HepG2 (cell line): ENCODE results near the gene RIPK1. TPM values are rescaled to one million over a fixed set of nuclear protein-coding genes. Genes with fewer than 3 reads are reported as not detected.

Source experiments
- FOXK2 ChIP-seq: fragments of 450-650 bp; IDR thresholded peaks from 2 replicates; pipeline ENCODE4 v1.6.1; 2016
- FOXP1 ChIP-seq, 2 experiments: fragments of 450-650 bp in 1 of 2; IDR thresholded peaks; 2 replicates each; pipeline ENCODE4 v1.6.1; 2017 to 2018; ENCODE audit warnings: antibody characterized with exemption in 1 of 2
- HOXA5 ChIP-seq: sonication (generic); formaldehyde crosslinking; IDR thresholded peaks from 2 replicates; pipeline ENCODE4 v1.4.0; 2020; ENCODE audit warnings: missing genetic modification reagents
- MED8 ChIP-seq: sonication (generic); formaldehyde crosslinking; IDR thresholded peaks from 2 replicates; pipeline ENCODE4 v1.8.1; 2023; ENCODE audit warnings: mild to moderate bottlenecking, missing genetic modification reagents; ENCODE audit not compliant: insufficient replicate concordance
- NFKB2 ChIP-seq: sonication (generic); formaldehyde crosslinking; IDR thresholded peaks from 2 replicates; pipeline ENCODE4 v1.4.0; 2020; ENCODE audit warnings: missing genetic modification reagents, borderline replicate concordance
- PAXIP1 ChIP-seq: sonication (generic); formaldehyde crosslinking; conservative IDR thresholded peaks from 2 replicates; pipeline ENCODE4 v1.4.0; 2020; ENCODE audit warnings: mild to moderate bottlenecking, missing genetic modification reagents, moderate library complexity
- POLR2AphosphoS2 ChIP-seq: IDR thresholded peaks from 2 replicates; pipeline ENCODE4 v1.6.1; 2011; ENCODE audit warnings: low read depth, low read length, improper control_type of control experiment
- RELA ChIP-seq: sonication (generic); formaldehyde crosslinking; IDR thresholded peaks from 2 replicates; pipeline ENCODE4 v1.4.0; 2020; ENCODE audit warnings: missing genetic modification reagents
- RORA ChIP-seq: sonication (generic); formaldehyde crosslinking; IDR thresholded peaks from 2 replicates; pipeline ENCODE4 v1.5.0; 2020; ENCODE audit warnings: mild to moderate bottlenecking, missing genetic modification reagents, moderate library complexity
- TCF12 ChIP-seq, 2 experiments: fragments of 450-650 bp in 1 of 2; sonication (generic) in 1 of 2; formaldehyde crosslinking in 1 of 2; IDR thresholded peaks; 2 replicates each; pipeline versions ENCODE4 v1.6.1 to v1.8.0; 2017 to 2022; ENCODE audit warnings: antibody characterized with exemption in 1 of 2, mild to moderate bottlenecking in 1 of 2, missing genetic modification reagents in 1 of 2, moderate library complexity in 1 of 2
- TERF1 ChIP-seq: sonication (generic); formaldehyde crosslinking; IDR thresholded peaks from 2 replicates; pipeline ENCODE4 v1.8.0; 2022; ENCODE audit warnings: mild to moderate bottlenecking, missing genetic modification reagents, moderate library complexity
- YEATS2 ChIP-seq: sonication (generic); formaldehyde crosslinking; IDR thresholded peaks from 2 replicates; pipeline ENCODE4 v1.4.0; 2020; ENCODE audit warnings: missing genetic modification reagents, borderline replicate concordance
- ZEB1 ChIP-seq: IDR thresholded peaks from 2 replicates; pipeline ENCODE4 v1.6.1; 2012; ENCODE audit warnings: mild to moderate bottlenecking, low read depth, inconsistent platforms; ENCODE audit not compliant: insufficient replicate concordance
- ZNF430 ChIP-seq: sonication (generic); formaldehyde crosslinking; IDR thresholded peaks from 2 replicates; pipeline ENCODE4 v1.9.0; 2021; ENCODE audit warnings: mild to moderate bottlenecking, missing genetic modification reagents
- polyA plus RNA-seq, 8 experiments: library from polyadenylated mRNA; depleted of rRNA in 3 of 8; stranded (reverse) in 7 of 8; unstranded in 1 of 8; fragments of >200 nt; fragmentation: Illumina TruSeq in 4 of 8; extraction: Trizol in 4 of 8; gene quantifications; 2 replicates each; pipeline versions ENCODE4 v1.2.1 to v1.2.3, GENCODE V29; 2011 to 2016; ENCODE audit warnings: low read depth in 4 of 8, missing spikeins in 1 of 8, mixed read lengths in 1 of 8; ENCODE audit not compliant: insufficient read depth in 1 of 8
- total RNA-seq, 5 experiments: library from RNA; depleted of rRNA; stranded (reverse); fragments of >200 nt; fragmentation: Illumina TruSeq; extraction: Trizol; gene quantifications; 2 replicates each; pipeline ENCODE4 v1.2.3, GENCODE V29; 2016; ENCODE audit warnings: low read depth in 1 of 5
- TF ChIP-seq, protein P1 (sequence below): sonication (generic); formaldehyde crosslinking; IDR thresholded peaks from 2 replicates; pipeline ENCODE4 v1.8.1; 2022; ENCODE audit warnings: mild to moderate bottlenecking, missing genetic modification reagents
- TF ChIP-seq, protein P2 (sequence below): sonication (generic); formaldehyde crosslinking; IDR thresholded peaks from 2 replicates; pipeline ENCODE4 v1.5.1; 2020; ENCODE audit warnings: mild to moderate bottlenecking, missing genetic modification reagents, borderline replicate concordance
- TF ChIP-seq, protein P3 (sequence below): sonication (generic); formaldehyde crosslinking; IDR thresholded peaks from 2 replicates; pipeline ENCODE4 v1.5.0; 2020; ENCODE audit warnings: missing genetic modification reagents, mild to moderate bottlenecking, borderline replicate concordance
- TF ChIP-seq, protein P4 (sequence below): sonication (generic); formaldehyde crosslinking; IDR thresholded peaks from 2 replicates; pipeline ENCODE4 v1.8.1; 2023; ENCODE audit warnings: missing genetic modification reagents, inconsistent platforms, borderline replicate concordance

RIPK1 gene
- total and polyA plus RNA-seq, 2 of the 13 experiments (the other 11 are each of a cell fraction or from before 2014, with no cell fraction given), result 9.0 to 10.3 TPM

DNA sequence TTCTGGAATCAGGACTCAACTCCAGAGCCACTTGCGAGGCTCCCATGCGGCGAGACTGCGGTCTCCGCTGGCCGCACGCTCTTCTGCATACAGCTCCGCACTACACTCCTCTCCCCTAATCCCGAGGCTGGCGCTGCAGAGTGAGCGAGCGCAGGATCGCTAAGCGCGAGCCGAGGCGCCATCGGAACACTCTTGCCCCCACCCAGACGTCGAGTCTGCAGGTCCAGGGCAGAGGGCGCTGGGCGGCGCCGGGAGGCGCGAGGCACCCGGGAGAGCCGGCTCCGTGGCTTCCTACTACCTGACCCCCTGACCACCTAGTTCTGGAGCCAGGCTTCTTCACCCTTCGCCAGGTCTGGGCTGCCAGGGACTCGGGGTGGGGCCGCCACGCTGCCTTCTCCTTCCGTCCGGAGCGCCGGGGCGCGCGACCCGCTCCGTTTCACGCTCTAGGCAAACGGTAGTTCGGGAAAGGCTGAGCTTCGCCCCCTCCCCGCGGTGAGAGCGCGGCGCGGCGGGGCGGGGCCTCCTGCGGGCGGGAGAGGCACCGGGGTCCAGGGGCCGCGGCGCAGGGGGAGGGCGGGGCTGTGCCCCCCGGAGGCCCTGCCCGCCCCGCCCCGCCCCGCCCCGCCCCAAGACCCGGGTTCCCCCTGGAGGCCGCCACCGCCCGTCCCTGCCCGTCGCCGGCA is 94.4 kb downstream of the RIPK1 start (continued):
- TF ChIP-seq, protein P1, sequence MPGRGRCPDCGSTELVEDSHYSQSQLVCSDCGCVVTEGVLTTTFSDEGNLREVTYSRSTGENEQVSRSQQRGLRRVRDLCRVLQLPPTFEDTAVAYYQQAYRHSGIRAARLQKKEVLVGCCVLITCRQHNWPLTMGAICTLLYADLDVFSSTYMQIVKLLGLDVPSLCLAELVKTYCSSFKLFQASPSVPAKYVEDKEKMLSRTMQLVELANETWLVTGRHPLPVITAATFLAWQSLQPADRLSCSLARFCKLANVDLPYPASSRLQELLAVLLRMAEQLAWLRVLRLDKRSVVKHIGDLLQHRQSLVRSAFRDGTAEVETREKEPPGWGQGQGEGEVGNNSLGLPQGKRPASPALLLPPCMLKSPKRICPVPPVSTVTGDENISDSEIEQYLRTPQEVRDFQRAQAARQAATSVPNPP (CRISPR knock-in tag), result no peak
- TF ChIP-seq HOXA5 (CRISPR knock-in tag) (peak; percentile 46; the same call in 1 of the 2 replicates), PAXIP1 (CRISPR knock-in tag) (peak; percentile 78), NFKB2 (peak; percentile 79; the same call in 1 of the 2 replicates), POLR2AphosphoS2 (no peak), RORA (CRISPR knock-in tag) (no peak), FOXP1 (IDR thresholded peaks at IDR 0.05) (no peak), FOXP1 (CRISPR knock-in tag; IDR thresholded peaks at IDR 0.05) (no peak), MED8 (CRISPR knock-in tag) (peak; percentile 78), FOXK2 (no peak), ZEB1 (no peak), TCF12 (IDR thresholded peaks at IDR 0.05) (no peak), TCF12 (CRISPR knock-in tag; IDR thresholded peaks at IDR 0.05) (peak; percentile 78), RELA (no peak; the same call in 1 of the 2 replicates), YEATS2 (peak; percentile 65; the same call in 1 of the 2 replicates), ZNF430 (peak; percentile 95), TERF1 (CRISPR knock-in tag) (no peak)
- TF ChIP-seq, protein P2, sequence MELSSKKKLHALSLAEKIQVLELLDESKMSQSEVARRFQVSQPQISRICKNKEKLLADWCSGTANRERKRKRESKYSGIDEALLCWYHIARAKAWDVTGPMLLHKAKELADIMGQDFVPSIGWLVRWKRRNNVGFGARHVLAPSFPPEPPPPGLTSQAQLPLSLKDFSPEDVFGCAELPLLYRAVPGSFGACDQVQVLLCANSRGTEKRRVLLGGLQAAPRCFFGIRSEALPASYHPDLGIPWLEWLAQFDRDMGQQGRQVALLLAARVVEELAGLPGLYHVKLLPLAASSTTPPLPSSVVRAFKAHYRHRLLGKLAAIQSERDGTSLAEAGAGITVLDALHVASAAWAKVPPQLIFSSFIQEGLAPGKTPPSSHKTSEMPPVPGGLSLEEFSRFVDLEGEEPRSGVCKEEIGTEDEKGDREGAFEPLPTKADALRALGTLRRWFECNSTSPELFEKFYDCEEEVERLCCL, result no peak
- TF ChIP-seq, protein P3, sequence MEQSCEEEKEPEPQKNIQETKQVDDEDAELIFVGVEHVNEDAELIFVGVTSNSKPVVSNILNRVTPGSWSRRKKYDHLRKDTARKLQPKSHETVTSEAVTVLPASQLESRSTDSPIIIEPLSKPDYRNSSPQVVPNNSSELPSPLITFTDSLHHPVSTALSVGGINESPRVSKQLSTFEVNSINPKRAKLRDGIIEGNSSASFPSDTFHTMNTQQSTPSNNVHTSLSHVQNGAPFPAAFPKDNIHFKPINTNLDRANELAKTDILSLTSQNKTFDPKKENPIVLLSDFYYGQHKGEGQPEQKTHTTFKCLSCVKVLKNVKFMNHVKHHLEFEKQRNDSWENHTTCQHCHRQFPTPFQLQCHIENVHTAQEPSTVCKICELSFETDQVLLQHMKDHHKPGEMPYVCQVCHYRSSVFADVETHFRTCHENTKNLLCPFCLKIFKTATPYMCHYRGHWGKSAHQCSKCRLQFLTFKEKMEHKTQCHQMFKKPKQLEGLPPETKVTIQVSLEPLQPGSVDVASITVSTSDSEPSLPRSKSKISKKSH, result peak; percentile 95
- TF ChIP-seq, protein P4, sequence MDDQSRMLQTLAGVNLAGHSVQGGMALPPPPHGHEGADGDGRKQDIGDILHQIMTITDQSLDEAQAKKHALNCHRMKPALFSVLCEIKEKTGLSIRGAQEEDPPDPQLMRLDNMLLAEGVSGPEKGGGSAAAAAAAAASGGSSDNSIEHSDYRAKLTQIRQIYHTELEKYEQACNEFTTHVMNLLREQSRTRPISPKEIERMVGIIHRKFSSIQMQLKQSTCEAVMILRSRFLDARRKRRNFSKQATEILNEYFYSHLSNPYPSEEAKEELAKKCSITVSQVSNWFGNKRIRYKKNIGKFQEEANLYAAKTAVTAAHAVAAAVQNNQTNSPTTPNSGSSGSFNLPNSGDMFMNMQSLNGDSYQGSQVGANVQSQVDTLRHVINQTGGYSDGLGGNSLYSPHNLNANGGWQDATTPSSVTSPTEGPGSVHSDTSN (CRISPR knock-in tag), result no peak
